UCSD-AML1 (cell line): Measurements from ENCODE around the gene TRIM75.
"Not testable (repeated sequence)": the region's sequence is repeated elsewhere in the genome, so short reads cannot be mapped to it uniquely, and the experiment has no call there.

Experiments used
- DNase-seq: peaks from one replicate; lab custom pipeline; 2025; ENCODE audit not compliant: unreplicated experiment; lab: John Stamatoyannopoulos, UW

Gene TRIM75

DNA sequence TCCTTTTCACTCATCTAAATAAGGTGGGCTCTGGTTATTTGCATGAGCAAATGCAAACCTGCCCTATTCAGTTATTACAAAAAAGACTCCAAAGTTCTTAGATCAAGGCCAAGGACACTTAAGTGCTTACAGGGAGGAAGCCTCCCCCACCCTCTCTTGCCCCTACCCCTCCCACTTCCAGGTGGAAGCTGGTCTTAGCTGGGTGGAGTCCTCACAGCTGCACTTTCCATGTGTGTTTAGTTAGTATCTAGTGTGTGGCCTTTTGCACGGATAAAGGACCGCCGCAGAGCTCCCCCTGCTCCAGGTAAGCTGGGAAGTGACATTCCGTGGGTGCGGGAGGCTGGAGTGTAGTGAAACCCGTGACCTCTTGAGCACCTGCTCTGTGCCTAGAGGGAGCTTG is at the start of gene TRIM75:
Gene TRIM75, plus strand, starts transcription at position 222 of the 400 bp plus-strand sequence. CDS start 5,282 bp downstream, outside the sequence.
- DNase-seq: no peak

DNA sequence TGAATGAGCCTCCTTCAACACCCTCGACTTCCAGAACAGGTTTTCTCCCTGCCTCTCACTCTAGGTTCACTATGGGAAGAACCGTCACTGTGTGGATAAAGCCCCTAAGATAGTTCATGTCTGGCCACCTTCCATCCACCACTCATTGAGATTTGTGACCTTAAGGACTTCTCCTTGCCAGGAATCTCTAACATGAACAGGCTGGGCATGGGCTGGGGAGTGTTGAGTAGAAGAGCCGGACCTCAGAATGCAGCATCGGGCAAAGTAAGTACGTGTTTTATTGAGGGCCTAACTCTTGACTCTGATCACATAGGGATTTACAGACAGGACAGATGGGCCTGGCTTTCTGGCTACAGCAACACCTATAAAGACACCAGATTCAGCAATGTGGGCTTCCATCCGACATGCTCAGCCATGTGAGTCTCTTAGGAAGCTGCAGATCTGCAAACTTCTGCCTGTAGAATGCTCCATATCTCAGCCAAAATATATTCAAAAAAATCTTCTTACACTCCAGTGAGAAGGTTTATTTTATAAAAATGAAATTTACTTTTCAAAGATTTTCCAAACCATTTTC is 48.2 kb upstream of the TRIM75 start:
- no peak for DNase-seq

DNA sequence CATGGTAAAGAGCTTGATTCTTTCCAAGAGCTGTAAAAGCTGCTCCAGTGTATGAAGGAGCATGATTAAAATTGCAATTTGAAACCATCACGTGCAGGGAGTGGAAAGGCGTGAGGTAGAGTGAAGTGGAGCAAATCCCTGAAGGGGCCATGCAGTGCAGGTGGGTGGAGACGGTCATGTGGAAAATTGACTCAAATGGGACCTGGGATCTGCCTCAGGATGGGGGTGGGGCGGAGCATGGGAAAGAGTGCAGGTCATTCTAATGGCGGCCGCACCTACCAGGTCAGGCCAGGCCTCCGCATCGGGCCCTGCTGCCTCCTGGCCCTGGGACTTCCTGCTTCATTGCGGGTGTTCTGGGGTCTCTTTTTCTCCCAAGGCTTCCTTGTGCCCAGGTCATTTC is 47.2 kb upstream of the TRIM75 start:
- no peak for DNase-seq

DNA sequence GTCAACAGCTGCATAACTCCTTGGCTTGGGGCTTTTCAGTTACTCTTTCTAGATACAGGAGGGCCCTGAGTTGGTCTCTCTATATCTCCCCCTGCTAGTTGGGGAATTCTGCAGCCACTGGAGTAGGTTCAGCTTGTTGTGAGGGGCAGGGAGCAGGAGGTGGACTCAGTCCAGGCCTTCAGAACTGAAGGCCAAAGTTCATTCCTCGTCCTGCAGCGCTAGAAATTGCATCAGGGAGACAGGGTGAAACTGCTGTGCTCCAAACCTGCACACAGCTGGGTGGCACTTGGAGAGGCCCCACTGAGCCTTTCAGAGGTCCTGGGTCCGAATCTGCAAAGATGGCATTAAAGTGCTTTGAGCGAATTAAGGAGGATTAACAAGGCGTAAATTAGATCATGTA is 46.8 kb upstream of the TRIM75 start:
- no peak for DNase-seq

DNA sequence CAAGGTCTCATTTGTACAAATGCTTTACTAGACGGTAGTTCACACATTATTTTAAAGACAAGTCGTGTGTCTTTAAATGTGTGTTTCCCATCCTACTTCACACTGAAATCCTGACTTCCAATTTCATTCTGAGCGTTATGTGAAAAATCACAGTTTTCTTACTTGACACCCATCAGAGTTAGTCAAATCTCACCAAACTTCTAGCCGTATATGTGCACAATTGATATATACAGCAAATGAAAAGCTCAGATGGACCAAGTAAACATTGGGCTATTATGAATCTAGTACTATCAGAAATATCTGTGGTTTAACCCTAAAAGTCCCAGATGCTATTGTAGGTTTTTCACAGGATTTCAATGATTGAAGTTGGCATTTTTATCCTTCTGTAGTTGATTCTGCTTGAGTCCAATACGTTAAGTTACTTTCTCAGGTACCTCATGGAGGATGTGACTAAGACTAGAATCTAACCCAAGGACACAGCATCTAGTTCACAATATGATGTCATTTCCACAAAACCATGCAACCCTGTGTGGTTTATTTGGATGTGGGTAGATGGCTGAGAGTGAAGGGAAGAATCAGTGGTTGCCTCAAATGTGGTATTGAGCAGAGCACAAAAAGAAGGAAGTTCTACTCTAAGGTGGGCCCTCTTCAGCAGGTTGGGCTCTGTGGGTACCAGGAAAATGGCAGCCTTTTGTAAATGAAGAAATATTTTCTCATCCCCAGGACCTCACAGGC is 44.0 kb upstream of the TRIM75 start:
- DNase-seq: no peak

DNA sequence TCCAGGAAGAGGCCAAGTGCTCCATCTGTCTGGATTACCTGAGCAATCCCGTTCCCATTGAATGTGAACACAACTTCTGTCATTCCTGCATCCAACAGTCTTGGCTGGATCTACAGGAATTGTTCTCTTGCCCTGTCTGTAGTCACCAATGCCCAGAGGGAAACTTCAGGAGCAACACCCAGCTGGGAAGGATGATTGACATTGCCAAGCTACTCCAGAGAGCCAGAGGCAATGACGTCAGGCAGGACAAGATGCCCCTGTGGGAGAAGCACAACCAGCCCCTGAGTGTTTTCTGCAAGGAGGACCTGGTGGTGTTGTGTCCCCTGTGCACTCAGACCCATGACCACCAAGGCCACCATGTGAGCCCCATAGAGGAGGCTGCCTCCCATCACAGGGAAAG is 43.2 kb upstream of the TRIM75 start:
- no peak for DNase-seq

DNA sequence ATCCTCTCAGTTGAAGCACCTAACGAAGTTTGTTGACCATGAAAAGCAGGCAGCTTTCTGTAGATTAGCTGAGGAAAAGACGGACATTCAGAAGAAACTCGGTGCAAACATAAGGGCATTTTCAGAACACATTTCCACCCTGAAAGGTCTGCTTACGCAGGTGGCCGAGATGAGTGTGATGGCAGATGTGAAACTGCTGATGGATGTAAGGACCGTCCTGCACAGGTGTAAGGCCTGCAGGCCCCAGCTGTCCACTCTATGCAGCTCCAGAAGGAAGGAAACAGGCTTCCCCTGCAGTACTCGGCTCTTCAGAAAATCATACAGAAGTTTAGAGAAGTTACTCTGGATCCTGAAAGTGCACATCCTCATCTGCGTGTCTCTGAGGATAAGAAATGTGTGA is 42.7 kb upstream of the TRIM75 start:
- no peak for DNase-seq

DNA sequence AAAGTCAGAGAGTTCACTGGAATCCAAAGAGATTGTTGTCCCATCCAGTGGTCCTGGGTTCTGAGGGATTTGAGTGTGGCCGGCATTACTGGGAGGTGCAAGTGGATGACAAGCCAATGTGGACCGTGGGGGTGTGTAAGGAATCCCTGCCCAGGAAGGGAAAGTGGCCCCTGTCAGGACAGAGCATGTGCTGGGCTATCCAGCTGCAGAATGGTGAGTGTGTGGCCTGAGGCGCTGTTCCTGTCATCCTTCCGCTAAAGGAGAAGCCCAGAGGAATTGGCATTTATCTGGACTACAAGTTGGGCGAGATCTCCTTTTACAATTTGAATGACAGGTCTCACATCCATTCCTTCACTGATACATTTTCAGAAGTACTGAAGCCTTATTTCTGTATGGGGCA is 42.3 kb upstream of the TRIM75 start:
- no peak for DNase-seq

DNA sequence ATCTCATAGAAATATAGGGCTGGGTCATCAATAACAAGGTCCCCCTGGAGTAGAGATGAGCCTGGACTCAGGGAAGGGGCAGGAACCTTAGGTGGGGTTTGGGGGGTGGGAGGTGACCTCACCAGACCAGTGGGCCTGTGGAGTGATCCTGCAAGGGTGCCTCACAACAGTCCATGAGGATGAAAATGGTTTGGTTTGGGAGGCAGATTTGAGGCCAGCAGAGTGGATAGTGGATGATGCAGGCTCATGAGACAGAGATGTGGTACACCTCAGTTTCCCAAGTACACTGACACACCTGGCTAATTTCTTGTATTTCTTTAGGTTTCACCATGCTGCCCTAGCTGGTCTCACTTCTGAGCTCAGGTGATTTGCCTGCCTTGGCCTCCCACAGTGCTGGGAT is 40.0 kb upstream of the TRIM75 start:
- DNase-seq: no peak

DNA sequence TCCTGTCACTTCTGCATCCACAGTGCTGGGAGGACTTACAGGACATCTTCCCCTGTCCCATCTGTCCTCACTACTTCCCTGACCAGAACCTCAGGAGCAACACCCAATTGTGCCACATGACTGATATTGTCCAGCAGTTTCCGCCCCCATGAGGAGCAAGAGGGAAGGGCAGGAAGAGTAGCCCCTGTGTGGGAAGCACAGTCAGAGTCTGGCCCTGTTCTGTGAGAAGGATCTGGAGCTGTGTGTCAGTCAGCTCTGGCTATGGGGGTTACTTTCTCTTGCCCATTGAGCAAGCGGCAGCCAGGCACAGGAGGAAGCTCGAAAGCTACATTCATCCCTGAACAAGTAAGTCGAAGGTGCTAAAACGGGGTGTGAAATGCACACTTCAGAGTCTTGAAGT is 36.7 kb upstream of the TRIM75 start:
- DNase-seq: no peak

DNA sequence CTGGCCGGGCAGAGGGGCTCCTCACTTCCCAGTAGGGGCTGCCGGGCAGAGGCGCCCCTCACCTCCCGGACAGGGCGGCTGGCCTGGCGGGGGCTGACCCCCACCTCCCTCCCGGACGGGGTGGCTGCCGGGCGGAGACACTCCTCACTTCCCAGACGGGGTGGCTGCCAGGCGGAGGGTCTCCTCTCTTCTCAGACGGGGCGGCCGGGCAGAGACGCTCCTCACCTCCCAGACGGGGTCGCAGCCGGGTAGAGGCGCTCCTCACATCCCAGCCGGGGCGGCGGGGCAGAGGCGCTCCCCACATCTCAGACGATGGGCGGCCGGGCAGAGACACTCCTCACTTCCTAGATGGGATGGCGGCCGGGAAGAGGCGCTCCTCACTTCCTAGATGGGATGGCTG is 33.7 kb upstream of the TRIM75 start:
- not testable (repeated sequence) for DNase-seq

DNA sequence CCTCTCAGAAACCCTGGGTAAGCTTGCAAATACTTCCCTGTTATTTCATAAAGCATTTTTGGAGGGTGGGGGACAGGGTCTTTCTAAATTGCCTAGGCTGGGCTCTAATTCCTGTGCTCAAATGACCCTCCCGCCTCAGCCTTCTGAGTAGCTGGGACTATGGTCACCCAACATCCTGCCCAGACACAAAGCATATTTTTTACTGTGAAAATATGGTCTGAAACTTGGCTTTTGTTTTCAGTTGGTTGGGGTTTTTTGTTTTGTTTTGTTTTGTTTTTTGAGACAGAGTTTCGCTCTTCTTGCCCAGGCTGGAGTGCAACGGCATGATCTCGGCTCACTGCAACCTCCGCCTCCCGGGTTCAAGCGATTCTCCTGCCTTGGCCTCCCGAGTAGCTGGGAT is 27.9 kb upstream of the TRIM75 start:
- not testable (repeated sequence) for DNase-seq

DNA sequence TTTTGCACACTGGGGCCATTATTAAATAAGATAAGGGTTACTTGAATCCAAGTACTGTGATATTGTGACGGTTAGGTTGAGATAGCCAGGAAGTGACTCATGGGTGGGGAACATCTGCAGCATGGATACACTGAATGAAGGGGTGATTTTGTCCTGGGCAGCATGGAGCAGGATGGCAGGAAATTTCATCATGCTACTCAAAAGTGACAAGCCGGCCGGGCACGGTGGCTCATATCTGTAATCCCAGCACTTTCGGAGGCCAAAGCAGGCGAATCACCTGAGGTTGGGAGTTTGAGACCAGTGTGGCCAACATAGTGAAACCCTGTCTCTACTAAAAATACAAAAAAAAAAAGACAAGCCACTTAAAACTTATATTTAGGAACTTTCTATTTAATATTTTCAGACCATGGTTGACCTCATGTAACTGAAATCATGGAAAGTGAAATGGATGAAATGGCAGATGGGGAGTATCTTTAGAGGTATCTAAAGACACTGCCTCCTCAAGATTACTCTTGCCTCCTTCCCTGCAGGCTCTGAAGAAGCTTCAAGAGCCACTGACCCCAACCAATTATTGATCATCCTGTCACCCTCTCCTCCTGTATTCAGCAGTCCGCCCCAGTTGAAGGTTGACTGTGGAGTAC is 25.8 kb upstream of the TRIM75 start:
- no peak for DNase-seq

DNA sequence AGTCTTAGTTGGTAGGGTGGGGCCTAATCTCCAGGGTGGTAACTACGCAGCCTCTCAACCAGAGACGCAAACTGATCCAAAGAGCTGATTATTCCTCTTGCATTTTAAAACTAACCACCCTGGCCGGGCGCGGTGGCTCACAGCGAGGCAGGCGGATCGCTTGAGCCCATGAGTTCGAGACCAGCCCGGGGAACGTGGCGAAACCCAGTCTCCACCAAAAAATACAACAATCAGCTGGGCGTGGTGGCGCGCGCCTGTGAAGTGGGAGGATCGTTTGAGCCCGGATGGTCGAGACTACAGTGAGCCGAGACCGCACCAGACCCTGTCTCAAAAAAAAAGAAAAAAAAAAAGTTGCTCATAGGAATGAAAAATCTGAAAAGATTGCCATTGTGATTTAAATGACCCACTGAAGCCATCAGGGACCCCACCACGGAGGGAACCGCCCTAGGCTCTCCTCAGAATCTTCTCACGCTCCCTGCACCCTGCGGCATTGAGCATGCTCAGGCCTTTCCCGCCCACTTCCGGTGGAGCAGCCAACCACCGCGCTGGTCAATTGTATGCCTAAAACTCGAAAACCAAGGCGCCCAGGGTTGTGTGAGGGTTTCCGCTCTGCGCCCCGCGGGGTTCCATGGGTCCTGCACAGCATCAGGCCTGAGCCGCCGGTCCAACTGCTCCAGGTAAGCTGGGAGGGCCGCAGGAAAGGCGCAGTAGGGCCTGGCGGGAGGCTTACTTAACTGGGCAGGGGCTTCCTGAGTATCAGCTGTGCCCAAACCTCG is 22.0 kb upstream of the TRIM75 start, which contains the start of gene TRIM60:
Gene TRIM60, plus strand, starts transcription at position 564 of the 776 bp plus-strand sequence. CDS start 8,074 bp downstream, outside the sequence.
- DNase-seq: no peak

DNA sequence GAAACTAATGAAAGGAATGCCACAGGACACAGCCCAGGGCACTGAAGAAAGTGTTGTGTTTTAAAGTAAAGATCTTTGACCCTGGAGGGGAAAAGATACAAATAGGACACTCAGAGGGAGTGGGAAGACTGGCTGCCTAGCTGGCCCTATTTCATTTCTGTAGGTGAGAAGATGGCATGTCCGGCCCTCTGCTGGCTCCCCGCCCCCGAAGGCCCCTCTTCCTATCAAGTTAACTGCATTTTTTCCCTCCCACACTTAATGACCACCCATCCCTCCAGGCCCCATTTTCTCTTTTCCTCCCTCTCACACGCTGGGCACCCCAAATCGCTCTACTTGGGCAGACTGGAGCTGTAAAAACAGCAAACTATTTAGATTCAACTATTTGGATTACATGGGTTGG is 5.5 kb upstream of the TRIM75 start:
- DNase-seq: no peak

DNA sequence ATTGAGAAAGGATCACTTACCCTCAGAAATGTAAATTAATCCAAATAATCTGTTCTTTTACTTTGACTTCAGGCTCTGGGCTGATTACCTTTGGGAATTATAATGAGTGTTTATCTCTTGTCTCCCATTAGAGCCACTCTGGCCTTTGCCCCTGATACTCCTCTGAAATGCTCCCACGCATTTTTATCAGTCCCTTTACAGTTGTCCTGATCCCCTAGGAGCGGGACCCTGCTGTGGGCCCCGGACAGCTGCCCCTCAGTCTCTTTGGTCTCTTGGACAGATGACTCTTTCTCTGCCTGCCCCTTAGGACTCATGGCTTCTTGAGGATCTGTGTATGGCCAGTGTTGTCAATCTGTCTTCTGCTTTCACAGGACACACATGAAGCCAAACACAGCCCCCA is 1.0 kb upstream of the TRIM75 start:
- no peak for DNase-seq

DNA sequence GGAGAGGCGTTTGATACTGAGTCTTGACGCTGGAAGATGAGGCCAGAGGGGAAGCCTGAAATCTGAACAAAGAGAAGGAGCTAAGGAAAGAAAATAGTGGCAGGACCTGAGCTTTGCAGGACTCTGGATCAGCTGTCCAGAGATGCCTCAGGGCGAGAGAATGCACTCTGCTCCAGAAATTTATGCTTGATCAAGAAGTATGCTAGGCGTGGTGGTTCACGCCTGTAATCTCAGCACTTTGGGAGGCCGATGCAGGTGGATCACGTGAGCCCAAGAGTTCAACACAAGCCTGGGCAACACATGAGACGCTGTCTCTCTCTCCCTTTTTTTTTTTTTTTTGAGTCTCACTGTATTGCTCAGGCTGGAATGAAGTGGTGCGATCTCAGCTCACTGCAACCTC is 1.9 kb downstream of the TRIM75 start:
- no peak for DNase-seq

DNA sequence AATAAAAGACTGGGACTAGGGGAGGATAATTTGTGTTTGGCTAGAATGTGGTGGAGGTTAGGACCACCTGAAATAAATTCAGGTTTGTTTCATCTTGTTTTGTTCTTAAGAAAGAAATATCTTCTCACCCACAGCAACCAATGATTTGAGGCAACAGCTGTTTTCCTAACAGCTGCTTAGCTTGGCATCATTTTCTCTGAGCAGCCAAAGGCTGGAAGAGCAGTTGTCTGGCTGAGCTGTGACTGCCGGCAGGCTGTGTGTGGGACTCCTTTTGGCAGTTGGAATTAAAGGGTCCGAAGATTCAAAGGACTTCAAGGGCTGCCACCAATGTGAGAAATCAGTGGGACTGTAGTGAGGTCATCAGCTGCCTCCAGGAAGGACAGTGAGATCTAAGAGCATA is 5.0 kb downstream of the TRIM75 start:
- no peak for DNase-seq

DNA sequence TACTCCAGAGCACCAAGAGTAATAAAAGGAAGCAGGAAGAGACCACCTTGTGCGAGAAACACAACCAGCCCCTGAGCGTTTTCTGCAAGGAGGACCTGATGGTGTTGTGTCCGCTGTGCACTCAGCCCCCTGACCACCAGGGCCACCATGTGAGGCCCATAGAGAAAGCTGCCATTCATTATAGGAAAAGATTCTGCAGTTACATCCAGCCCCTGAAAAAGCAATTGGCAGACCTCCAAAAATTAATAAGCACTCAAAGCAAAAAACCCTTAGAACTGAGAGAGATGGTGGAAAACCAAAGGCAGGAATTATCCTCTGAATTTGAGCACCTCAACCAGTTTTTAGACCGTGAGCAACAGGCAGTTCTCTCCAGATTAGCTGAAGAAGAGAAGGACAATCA is 5.7 kb downstream of the TRIM75 start:
- DNase-seq: no peak

DNA sequence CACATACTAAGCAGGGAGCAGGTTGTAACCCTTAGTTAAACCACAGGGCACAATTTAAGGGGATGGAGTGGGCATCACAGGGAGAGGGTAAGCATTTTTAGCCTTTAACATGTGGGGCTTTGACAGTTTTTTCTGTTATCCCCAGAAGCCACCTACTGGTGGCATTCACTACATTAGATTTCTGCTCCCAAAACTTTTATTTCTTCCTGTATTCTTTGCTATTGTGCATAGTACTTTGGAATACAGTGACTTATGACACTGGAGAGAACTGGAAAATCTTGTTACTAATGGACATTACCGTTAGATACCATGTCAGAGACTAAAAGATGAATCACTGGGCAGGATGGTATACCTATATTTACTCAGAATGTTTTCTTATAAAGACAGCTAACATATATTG is 7.3 kb downstream of the TRIM75 start:
- DNase-seq: no peak

DNA sequence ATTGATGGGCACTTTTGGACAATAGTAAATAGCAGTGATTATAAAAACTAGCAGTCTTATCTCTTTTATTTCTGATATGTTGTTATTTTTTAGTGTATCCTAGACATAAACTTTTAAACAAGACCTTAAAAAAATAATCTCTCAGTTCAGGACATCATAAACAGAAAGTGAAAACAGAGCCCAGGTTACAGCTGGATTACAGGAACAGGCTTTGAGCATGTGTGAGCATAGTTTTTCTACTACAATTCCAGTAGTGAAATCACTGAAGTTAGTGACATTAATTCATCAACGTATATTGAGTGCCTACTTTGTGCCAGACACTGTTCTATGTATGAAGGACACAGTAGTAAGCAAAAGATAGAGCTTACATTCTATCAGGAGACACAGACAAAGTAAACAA is 16.9 kb downstream of the TRIM75 start:
- no peak for DNase-seq

DNA sequence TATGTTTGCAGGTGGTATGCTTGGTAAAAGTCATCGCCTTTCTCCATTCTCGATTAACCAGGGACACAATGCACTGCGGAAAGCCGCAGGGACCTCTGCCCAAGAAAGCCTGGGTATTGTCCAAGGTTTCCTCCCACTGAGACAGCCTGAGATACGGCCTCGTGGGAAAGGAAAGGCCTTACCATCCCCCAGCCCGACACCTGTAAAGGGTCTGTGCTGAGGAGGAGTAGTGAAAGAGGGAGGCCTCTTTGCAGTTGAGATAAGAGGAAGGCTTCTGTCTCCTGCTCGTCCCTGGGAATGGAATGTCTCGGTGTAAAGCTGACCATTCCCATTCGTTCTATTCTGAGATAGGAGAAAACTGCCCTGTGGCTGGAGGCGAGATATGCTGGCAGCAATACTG is 19.7 kb downstream of the TRIM75 start:
- not testable (repeated sequence) for DNase-seq
